Right hindlimb (tissue), 1 donor: ENCODE results near the gene ZNF593OS.

ENCODE experiments used
- DNase-seq: peaks from one replicate; pipeline ENCODE4 v3.0.0-alpha.2; 2018

ZNF593OS gene

GRCh38 chr1:26182383-26182696 is 10.7 kb upstream of the ZNF593OS start:
- DNase-seq = no peak

- no peak for DNase-seq
Measured at GRCh38 chr1:26181586-26182382, 10.2 kb upstream of the ZNF593OS start.

- no peak for DNase-seq
Measured at GRCh38 chr1:26180010-26180506, 8.4 kb upstream of the ZNF593OS start.

GRCh38 chr1:26177182-26177684 is 5.6 kb upstream of the ZNF593OS start, which contains the start of gene CNKSR1:
CNKSR1 (plus strand) TSS chr1:26177491; CDS start chr1:26177548, 57 bp downstream.
- no peak for DNase-seq

- DNase-seq = no peak
Measured at GRCh38 chr1:26175346-26175745, 3.7 kb upstream of the ZNF593OS start.

GRCh38 chr1:26170472-26170821 is 1.2 kb downstream of the ZNF593OS start:
- DNase-seq = no peak

- DNase-seq = peak; percentile 93
Measured at GRCh38 chr1:26169669-26170471, 1.8 kb downstream of the ZNF593OS start, which contains the start of gene ZNF593. ZNF593 (plus strand) TSS chr1:26169908; CDS start chr1:26169984, 76 bp downstream.

GRCh38 chr1:26169198-26169554 is 2.5 kb downstream of the ZNF593OS start:
- DNase-seq = no peak

GRCh38 chr1:26168410-26169197 is 3.0 kb downstream of the ZNF593OS start, which contains the start of gene C1orf232:
C1orf232 (minus strand) TSS chr1:26168963; CDS start chr1:26168499, 464 bp downstream.
- no peak for DNase-seq

- no peak for DNase-seq
Measured at GRCh38 chr1:26166719-26167281, 4.8 kb downstream of the ZNF593OS start.

GRCh38 chr1:26164861-26165842 is 6.5 kb downstream of the ZNF593OS start:
- DNase-seq = no peak

- DNase-seq = peak; percentile 56
Measured at GRCh38 chr1:26164036-26164860, 7.4 kb downstream of the ZNF593OS start.

GRCh38 chr1:26163684-26164035 is 8.0 kb downstream of the ZNF593OS start:
- no peak for DNase-seq

- no peak for DNase-seq
Measured at GRCh38 chr1:26162220-26162709, 9.4 kb downstream of the ZNF593OS start.

GRCh38 chr1:26161415-26162219 is 10.0 kb downstream of the ZNF593OS start:
- peak; percentile 68 for DNase-seq

GRCh38 chr1:26160527-26161414 is 10.9 kb downstream of the ZNF593OS start:
- DNase-seq = no peak

- no peak for DNase-seq
Measured at GRCh38 chr1:26159743-26160039, 11.9 kb downstream of the ZNF593OS start.
